GM19324 (cell line): ENCODE results near the gene PID1.
"Not testable (repeated sequence)": the region's sequence is repeated elsewhere in the genome, so short reads cannot be mapped to it uniquely, and the experiment has no call there.

Experiments
- ATAC-seq: cut with Tn5 transposase; IDR thresholded peaks from one replicate; pipeline ENCODE4 v1.9.1; 2021; ENCODE audit warnings: mild to moderate bottlenecking, moderate library complexity; ENCODE audit not compliant: unreplicated experiment, low FRiP score

The PID1 gene

DNA sequence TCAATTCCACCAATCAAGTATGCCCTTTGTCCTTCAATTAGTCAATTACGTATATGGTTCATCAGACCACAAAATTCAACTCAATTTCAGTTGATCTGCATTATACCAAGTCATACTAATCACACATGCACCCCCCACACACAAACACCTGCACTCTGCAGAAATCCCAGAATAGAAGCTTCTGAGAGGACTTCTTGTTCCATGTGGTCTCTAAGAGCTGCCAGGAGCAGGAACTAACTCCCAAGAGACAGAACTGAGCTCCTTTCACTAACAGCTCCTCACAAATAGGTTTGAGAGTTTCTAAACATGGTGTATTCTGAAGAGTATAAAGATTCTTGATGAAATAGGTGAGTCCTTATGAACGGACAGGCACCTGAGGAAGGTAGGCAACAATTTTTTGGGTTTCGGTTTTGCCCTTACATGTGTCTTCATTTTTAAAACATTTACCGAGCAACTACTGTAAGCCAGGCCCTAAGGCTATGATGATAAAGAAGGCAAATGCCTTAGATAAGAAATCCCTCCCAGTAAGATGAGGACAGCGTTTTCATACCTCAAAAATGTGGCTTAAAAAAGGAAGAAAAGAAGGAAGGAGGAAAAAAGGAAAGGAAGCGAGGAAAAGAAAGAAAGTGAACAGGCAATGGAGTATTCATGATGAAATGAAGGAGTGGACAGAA, 183.1 kb downstream of the PID1 start:
- ATAC-seq: no peak

DNA sequence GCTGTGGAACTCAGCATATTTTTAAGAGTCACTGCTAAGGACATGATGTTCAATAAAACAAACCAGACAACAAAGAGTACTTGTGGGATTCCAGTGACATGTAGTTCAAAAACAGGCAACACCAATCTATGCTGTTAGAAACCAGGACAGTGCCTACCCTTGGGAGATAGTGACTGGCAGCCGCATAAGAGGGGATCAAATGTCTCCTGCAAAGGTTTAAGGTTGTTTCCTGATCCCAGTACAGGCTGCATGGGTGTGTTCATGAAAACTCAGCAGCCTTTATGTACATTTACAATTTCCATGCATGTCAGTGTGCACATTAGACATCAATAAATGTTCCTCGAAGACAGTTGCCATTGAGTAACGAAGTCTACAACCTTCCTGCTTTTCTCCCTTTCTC, 183.8 kb downstream of the PID1 start:
- no peak for ATAC-seq

DNA sequence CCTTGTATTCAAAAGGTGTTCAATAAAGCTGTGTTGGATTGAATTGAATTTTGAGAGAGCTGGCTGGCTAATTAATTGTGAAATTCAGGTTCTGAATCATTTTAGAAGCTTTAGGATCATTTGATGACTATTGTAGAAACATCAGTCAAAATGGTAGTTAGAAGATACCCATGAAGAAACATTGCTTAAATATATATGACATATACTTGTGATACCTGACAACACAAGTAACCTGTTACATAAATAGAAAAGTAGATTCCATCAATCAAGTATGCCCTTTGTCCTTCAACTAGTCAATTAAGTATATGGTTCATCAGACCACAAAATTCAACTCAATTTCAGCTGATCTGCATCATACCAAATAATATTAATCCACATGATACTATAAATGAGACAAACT, 185.6 kb downstream of the PID1 start:
- ATAC-seq: no peak

DNA sequence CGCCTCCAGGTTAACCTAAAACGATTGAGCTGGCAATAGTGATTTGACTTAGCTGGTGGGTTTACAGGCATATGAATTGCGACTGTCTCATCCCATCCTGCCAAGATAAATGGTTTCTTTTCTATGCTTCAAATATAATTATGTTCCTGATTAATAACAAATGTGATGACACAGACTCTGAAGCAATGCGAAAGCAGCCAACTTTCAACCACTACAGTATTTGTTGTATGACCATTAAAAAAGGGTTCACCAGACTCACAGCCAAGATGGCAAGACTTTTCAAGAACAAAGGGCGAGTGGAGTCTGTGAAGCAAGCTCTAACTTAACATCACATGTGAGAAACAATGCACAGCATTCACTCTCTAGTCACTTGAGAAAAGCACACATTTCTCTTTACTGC, 186.6 kb downstream of the PID1 start:
- no peak for ATAC-seq

DNA sequence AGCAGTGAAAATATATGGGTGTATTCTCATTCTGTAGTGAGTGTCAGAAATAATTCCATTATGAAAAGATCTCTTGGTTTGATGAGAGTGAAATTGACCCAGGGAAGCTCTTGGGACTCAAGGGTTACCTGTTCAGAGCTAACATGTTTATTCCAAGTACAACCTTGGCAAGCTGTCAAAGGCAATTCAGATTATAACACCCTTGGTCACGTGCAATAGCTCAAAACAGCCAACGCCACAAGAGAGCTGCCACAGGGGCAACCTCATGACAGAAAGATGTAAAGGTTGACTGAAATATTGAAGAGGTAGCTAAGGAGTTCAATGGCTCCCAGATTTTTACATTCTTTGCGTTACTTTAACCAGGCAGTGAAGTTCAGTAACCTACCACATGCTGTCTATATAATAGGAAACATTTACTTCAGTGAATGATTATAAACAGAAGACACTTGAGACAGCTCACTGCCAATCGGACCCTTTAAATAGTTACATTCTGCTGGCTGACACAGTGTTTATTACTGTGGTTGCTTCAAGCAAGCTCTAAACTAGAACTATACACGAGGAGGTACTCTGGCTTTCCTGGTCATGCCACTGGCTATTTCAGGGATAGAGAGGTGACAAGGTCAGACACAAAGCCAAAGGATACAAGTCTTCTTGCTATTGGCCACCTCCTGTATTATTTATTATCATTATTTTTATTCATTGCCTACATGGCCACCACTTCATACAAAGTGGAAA, 187.3 kb downstream of the PID1 start:
- no peak for ATAC-seq

DNA sequence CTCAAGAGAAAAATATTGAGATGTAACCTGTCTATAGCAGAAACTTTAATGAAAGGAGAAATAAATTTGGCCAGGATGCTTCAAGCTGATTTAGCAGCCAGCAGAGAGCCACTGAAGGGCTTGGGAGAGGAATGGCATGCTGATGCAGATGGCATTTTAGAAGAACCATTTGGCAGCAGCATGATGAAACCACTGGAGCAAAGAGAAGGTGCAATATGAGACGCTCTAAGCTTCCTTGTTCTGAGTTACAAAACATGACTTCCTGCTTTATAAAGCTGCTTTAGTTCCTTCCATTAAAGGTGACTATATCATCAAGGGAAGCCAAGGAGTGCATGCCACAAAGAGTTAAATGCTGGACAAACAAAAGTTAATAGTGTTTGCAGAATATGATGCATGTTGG, 189.7 kb downstream of the PID1 start:
- ATAC-seq: no peak

DNA sequence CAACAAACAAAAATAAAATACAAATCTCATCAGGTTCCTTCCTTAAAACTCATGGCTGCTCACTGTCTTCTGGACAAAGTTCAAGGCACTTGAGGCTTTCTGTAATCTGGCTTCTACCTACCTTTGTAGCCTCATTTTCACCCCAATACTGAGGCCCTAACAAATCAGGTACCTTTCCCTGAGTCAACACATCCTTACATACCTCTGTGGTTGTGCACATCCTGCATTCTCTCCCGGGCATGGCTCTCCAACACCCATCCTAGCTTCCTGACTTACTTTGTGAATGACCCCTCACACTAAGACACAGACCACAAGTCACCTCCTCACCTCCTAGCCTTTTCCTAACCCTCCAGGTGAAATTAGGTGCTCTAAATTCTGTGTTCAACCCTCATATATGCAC, 190.9 kb downstream of the PID1 start:
- no peak for ATAC-seq

DNA sequence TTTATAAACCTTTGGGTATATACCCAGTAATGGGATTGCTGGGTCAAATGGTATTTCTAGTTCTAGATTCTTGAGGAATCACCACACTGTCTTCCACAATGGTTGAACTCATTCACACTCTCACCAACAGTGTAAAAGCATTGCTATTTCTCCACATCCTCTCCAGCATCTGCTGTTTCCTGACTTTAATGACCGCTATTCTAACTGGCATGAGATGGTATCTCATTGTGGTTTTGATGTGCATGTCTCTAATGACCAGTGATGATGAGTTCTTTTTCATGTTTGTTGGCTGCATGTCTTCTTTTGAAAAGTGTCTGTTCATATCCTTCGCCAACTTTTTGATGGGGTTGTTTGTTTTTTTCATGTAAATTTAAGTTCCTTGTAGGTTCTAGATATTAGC, 194.2 kb downstream of the PID1 start:
- not testable (repeated sequence) for ATAC-seq

DNA sequence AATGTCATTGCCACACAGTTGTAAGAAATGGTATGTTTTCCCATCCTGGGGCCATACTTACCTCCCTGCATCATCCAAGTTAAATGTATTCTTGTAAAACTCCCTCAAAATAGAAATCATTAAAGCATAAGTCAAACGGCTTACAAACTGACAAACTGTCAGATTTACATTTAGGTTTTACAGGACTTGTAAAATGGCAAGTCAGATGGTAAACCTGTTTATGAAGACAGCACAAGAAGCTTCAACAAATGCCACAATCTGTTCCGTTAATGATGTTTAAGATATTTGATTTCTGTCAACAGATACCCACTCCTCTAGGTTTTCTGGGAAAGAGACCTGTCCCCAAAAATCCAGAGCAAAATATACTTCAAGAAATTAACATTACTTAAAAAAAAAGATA, 197.2 kb downstream of the PID1 start:
- no peak for ATAC-seq

DNA sequence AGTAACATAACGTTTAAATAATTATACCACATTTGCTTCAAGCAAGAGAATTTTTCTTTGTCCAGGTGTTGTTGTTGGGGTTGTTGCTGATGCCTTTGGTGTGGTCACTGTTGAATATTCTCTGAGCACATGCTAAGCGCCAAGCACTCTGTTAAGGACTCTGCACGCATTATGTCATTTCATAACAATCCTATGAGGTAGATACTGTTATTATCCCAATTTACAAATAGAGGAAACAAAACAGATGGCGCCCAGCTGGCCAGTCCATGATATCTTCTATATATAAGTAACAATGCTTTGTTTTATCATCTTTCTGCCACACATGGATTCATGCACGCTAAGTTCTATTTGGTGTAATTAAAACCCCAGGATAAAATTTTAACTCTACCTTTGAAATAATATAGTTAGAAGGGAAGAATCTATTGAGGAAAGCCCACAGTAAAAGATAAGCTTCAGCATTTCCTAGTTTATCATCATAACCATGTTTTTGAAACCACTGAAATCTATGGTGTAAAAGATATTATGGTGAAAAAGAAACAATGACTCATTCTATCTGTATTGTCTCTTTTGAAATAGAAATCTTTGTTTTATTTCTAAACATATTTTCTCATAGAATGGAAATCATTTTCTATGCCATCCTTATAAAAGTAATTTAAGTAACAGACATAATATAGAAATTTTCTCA, 199.7 kb downstream of the PID1 start:
- no peak for ATAC-seq

DNA sequence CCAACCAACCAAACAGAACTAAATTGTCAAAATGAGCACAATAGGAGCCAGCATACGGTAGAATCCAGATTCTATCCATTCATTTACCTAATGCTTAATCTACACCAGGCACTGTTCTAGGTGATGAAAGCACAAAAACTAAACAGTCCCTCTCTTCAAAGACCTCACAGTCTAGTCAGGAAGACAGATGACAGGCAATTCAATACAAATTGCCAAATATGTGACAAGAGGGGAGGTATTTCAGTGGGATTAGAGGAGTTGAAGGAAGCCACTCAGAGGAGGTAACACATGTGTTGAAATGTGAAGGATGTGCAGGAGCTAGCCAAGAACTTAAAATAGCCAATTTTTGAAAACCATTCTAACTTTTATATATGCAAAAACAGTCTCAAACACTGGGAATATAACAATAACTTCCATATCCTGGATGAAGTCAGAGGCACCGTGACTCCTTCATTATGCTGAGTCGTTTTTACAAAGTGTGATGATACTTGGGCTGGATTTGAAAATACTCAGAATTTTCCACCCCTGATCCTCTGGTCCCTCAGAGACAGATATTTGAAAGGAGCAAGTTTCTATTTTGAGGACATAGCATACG, 204.9 kb downstream of the PID1 start:
- ATAC-seq: no peak

DNA sequence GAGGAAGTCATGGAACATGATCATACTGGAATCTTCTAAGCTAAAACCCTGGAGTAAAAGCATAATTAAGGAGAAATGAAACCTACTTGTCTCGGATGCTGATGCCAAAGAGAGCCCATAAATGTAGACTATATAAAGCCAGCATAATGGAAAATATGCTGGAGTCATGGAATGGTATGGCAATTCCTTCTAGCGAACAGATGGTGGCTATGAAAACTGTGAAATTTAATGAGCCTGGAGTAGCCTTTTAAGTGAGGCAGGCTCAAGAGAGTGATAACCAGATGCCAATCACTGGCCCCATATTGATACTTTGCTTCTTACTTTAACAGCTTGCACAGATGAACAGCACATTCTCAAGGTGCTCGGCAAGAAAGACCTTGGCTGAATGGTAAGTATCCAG, 206.3 kb downstream of the PID1 start:
- ATAC-seq: no peak

DNA sequence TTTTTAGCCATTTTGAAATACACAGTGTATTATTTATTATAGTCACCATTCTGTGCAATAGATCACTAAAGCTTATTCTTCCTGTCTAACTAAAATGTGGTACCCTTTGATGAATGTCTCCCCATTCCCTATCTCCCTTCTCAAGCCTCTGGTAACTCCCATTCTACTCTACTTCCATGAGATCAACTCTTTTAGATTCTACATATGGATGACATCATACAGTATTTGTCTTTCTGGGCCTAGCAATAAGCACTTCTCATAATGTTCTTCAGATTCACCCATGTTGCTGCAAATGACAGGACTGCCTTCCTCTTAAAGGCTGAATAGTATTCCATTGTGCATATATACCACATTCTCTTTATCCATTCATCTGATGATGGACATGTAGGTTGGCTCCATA, 210.9 kb downstream of the PID1 start:
- no peak for ATAC-seq

DNA sequence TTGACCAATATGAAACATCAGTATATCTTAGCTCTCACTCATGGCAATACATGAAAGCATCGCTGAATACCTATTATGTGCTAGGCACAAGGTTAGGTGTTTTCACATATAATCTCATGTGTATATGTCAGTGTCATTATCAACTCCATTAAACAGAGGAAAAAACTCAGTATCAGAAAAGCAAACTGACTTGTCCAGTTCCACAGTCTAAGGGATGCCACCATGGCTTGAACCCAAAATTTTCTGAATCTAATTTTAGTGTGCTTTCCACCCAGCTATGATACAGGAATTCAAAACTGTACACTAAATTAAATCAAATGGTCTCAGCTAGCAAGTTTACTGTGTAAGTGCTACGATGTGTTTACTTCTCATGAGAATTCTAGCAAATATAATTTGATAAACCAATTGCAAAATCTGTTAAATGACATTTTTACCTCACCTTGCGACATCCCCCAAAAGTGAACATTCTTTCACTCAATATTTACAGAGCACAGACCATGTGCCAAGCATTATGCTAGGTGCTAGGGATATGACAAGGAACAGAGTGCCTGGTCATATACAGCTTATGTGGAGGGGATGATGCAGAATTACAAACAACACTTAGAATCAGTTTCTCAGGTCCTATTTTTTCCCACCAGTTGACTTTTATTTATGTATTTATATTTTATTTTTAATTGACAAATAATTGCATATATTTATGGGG, 211.6 kb downstream of the PID1 start:
- ATAC-seq: no peak

DNA sequence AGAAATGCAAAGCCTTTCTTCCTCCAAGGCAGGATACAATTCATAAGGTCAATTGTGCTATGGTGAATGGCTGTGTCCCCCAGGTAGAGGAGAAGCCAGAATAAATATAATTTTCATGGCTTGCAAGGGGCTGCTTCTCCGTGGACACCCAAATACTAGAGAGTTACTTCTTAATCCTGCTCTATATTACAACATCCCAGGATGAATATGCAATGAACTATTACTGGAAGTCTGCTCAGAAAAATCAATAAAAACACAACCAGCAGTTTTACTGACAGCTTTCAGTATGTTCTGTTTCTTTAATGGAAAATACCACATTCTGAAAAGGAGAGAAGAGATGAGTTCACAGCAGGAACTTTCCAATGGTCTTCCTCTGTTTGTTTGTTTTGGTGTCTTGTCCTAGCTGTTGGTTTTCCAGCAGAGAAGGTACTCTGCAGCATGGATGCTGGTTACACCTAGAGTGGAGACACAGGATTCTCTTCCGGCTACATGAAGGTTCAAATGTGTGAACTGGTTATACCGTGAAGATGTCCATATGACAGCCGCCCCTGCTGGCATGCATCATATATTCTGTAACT, 213.0 kb downstream of the PID1 start:
- ATAC-seq: no peak

DNA sequence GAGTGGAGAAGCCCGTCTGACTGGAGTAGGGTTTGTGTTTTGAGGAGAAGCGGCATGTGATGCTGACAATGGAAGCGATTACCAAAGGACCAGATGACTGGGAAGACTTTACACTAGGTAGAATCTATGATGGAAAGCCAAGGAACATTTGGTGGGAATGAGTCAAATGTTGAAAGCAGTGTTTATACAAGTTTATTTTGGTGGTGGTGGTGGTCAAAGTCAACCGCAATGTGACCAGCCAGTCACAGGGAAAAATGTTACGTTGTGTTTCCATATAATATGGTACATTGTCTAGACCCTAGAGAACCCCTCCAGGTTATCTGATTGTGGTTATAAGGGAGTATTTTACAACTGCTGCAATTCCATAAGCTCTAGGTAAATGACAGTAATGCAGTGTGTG, 216.8 kb downstream of the PID1 start:
- no peak for ATAC-seq

DNA sequence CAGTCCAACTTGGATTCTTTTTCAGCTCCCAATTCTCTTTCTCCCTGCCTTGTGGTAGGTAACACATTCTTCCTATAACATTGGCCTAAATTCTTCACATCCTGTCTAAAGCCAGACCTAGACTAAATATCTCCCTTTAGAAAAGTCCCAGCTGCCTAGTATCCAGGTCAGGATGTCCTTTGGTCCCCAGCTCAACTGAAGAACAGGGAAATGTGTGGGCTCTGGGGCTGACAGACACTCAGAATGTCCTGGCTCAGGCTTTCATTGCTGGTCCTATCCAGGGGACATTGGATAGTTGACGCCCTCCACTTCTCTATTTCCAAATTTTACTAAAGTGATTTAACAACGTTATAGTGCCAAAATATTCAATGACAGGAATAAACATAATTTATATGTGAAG, 219.3 kb downstream of the PID1 start:
- no peak for ATAC-seq

DNA sequence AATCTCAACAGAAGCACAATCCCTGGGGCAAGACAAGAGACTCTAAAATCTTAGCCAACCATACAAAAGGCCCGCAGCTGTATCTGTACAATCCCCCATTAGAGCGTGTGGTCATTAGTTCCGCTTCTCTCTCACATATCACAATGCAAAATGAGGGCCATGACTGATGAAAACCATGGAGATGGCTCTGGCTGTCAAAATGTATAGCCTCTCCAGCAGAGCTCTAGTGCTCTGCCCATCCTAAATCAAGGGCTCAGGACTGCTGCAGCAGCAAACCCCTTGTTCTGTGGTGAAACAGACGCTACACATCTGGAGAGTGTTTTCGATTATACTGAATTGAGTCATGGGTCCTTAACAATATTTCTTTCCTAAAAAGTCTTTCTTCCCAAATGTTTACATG, 221.0 kb downstream of the PID1 start:
- no peak for ATAC-seq

DNA sequence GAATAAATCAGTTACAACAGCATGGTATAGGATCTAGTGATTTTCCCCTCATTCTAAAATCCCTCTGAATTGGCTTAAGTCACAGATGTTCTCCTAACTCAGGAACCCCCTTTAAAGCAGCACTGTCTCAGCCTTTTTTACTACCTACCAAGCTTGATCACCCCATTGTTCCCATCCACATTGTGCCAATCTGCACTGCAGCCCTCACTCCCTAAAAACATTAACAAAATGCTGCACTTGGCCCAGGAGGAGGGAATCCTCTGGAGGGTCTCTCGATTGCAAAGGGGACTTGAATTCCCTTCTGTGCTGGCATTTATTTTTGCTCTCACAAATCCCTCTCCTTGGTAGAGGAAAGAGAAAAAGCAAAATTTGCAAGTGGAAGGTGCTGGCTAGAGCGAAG, 223.0 kb downstream of the PID1 start:
- ATAC-seq: no peak

DNA sequence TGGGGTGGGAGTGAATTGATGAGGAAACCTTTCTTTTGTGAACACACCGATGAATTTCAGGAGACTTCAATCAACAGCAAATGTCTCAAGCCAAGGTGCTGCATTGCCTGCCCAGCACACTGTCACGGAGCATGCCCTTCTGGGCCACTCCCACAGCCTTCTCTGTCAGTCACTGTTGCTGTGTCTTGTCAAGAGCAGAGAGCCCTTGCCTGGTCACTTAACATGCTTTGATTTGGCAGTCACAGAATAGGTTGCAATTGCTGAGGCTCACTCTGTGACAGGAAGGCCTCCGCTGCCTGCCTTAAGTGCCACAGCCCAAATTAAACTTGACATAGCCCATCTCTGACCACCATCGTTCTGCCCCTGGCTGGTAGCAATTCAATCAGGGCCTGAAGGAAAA, 225.4 kb downstream of the PID1 start:
- ATAC-seq: no peak

DNA sequence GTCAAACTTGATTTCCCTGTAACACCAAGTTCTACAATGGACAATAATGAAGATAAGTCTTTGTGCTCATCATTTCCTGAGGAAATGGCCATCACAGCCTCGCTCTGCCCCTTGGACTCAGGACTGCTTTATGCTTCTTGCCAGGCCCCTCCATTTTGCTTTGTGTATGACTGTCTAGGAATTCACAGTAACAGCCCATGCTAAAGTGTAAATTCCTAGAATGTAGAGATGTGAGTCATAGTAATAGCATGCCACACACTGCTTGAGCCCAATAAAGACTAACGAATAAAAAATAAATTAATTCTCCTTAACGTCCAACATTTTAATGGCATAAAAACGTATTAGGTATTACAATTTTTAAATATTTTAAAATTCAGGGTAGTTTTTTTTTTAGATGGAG, 226.5 kb downstream of the PID1 start:
- ATAC-seq: no peak
